Measurements from ENCODE around the gene TUSC2. TPM values are rescaled to one million over a fixed set of nuclear protein-coding genes. Genes with fewer than 3 reads are reported as not detected.

The TUSC2 gene
- total and polyA plus RNA-seq, 2 of the 13 experiments (the other 11 are each of a cell fraction or from before 2014, with no cell fraction given) = 36.7 to 39.1 TPM

DNA sequence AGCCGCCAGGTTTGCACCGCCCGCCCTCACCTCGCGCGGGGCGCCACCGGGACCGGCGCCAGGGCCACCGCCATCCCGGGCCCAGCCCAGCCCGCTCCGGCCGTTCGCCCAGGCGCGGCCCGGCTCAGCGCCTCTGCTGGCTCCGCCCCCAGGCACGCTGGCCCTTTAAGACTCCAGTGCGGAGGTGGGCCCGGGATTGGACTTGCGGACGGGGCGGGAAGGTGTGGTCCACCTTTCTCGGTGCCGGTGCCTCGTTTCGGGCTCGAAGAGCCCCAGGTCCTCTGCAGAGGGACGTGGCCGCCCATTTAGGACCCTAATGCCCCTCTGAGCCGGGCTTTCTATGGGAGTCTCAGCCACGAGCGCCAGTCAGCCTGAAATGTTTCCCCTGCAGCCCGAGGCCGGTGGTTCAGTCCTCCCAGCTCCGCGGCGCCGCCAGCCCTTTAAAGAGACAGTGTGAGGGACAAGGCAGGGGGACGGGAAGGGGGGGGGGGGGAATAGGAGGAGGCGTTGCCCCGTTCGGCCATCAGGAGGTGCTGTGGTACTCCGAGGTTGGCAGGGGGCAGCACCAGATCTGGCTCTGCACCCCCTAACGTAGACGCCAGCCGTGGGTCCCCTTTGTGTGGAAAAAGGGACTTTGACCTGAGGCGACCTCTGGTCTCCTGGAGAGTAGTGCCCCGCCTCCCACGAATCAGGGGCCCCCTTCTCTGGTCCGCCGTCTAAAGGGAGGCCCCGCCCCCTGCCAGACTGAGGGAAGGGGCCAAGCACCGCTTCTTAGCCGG, 6.5 kb downstream of the TUSC2 start (continued):
- TF ChIP-seq MAZ (IDR thresholded peaks at IDR 0.05; ENCODE audit: borderline replicate concordance, low read depth, low read length) (peak; percentile 86; the same call in 1 of the 2 replicates), MAZ (CRISPR knock-in tag; IDR thresholded peaks at IDR 0.05; ENCODE audit: low read depth) (peak; percentile 41; the same call in 1 of the 2 replicates), ZNF17 (CRISPR knock-in tag; IDR thresholded peaks at IDR 0.05) (no peak), ZBTB7A (CRISPR knock-in tag; IDR thresholded peaks at IDR 0.05) (peak; percentile 61; the same call in 1 of the 2 replicates), HNRNPL (IDR thresholded peaks at IDR 0.05; ENCODE audit: low read depth, low read length) (peak; percentile 87; the same call in 1 of the 2 replicates), RBM22 (optimal IDR thresholded peaks at IDR 0.05; ENCODE audit: low read length) (no peak), MYNN (CRISPR knock-in tag; IDR thresholded peaks at IDR 0.05; ENCODE audit: low read depth) (no peak), RAD51 (IDR thresholded peaks at IDR 0.05; ENCODE audit: borderline replicate concordance) (no peak), GATAD2A (CRISPR knock-in tag; IDR thresholded peaks at IDR 0.05) (peak; percentile 53), FOSL2 (CRISPR knock-in tag; IDR thresholded peaks at IDR 0.05) (no peak; the same call in 1 of the 2 replicates), ZNF850 (CRISPR knock-in tag; conservative IDR thresholded peaks at IDR 0.05) (no peak)
- TF ChIP-seq, protein P1, sequence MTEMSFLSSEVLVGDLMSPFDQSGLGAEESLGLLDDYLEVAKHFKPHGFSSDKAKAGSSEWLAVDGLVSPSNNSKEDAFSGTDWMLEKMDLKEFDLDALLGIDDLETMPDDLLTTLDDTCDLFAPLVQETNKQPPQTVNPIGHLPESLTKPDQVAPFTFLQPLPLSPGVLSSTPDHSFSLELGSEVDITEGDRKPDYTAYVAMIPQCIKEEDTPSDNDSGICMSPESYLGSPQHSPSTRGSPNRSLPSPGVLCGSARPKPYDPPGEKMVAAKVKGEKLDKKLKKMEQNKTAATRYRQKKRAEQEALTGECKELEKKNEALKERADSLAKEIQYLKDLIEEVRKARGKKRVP (CRISPR knock-in tag; IDR thresholded peaks at IDR 0.05) = no peak
- TF ChIP-seq, protein P2, sequence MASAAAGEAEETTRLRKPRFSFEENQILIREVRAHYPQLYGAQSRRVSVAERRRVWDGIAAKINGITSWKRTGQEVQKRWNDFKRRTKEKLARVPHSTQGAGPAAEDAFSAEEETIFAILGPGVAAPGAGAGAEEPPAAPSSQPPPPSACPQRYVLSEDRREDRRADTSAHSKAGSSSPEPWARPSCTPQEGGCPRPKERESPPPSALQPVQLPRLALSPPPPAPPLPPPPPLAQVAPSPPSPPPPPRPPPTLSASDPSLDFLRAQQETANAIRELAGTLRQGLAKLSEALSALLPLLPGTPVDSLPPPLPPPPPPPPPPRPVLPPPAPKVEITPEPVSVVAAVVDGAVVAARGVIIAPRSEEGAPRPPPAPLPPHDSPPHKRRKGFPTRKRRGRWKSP (CRISPR knock-in tag; IDR thresholded peaks at IDR 0.05) = 0 out of 2 replicates have a peak, but pooled peaks have one; percentile 36
- TF ChIP-seq, protein P3, sequence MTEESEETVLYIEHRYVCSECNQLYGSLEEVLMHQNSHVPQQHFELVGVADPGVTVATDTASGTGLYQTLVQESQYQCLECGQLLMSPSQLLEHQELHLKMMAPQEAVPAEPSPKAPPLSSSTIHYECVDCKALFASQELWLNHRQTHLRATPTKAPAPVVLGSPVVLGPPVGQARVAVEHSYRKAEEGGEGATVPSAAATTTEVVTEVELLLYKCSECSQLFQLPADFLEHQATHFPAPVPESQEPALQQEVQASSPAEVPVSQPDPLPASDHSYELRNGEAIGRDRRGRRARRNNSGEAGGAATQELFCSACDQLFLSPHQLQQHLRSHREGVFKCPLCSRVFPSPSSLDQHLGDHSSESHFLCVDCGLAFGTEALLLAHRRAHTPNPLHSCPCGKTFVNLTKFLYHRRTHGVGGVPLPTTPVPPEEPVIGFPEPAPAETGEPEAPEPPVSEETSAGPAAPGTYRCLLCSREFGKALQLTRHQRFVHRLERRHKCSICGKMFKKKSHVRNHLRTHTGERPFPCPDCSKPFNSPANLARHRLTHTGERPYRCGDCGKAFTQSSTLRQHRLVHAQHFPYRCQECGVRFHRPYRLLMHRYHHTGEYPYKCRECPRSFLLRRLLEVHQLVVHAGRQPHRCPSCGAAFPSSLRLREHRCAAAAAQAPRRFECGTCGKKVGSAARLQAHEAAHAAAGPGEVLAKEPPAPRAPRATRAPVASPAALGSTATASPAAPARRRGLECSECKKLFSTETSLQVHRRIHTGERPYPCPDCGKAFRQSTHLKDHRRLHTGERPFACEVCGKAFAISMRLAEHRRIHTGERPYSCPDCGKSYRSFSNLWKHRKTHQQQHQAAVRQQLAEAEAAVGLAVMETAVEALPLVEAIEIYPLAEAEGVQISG (CRISPR knock-in tag; IDR thresholded peaks at IDR 0.05) = peak; percentile 53; the same call in 1 of the 2 replicates
- TF ChIP-seq, protein P4, sequence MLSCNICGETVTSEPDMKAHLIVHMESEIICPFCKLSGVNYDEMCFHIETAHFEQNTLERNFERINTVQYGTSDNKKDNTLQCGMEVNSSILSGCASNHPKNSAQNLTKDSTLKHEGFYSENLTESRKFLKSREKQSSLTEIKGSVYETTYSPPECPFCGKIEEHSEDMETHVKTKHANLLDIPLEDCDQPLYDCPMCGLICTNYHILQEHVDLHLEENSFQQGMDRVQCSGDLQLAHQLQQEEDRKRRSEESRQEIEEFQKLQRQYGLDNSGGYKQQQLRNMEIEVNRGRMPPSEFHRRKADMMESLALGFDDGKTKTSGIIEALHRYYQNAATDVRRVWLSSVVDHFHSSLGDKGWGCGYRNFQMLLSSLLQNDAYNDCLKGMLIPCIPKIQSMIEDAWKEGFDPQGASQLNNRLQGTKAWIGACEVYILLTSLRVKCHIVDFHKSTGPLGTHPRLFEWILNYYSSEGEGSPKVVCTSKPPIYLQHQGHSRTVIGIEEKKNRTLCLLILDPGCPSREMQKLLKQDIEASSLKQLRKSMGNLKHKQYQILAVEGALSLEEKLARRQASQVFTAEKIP (CRISPR knock-in tag; IDR thresholded peaks at IDR 0.05; ENCODE audit: borderline replicate concordance) = no peak
- TF ChIP-seq, protein P5, sequence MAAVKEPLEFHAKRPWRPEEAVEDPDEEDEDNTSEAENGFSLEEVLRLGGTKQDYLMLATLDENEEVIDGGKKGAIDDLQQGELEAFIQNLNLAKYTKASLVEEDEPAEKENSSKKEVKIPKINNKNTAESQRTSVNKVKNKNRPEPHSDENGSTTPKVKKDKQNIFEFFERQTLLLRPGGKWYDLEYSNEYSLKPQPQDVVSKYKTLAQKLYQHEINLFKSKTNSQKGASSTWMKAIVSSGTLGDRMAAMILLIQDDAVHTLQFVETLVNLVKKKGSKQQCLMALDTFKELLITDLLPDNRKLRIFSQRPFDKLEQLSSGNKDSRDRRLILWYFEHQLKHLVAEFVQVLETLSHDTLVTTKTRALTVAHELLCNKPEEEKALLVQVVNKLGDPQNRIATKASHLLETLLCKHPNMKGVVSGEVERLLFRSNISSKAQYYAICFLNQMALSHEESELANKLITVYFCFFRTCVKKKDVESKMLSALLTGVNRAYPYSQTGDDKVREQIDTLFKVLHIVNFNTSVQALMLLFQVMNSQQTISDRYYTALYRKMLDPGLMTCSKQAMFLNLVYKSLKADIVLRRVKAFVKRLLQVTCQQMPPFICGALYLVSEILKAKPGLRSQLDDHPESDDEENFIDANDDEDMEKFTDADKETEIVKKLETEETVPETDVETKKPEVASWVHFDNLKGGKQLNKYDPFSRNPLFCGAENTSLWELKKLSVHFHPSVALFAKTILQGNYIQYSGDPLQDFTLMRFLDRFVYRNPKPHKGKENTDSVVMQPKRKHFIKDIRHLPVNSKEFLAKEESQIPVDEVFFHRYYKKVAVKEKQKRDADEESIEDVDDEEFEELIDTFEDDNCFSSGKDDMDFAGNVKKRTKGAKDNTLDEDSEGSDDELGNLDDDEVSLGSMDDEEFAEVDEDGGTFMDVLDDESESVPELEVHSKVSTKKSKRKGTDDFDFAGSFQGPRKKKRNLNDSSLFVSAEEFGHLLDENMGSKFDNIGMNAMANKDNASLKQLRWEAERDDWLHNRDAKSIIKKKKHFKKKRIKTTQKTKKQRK (IDR thresholded peaks at IDR 0.05; ENCODE audit: low read length) = no peak
- TF ChIP-seq, protein P6, sequence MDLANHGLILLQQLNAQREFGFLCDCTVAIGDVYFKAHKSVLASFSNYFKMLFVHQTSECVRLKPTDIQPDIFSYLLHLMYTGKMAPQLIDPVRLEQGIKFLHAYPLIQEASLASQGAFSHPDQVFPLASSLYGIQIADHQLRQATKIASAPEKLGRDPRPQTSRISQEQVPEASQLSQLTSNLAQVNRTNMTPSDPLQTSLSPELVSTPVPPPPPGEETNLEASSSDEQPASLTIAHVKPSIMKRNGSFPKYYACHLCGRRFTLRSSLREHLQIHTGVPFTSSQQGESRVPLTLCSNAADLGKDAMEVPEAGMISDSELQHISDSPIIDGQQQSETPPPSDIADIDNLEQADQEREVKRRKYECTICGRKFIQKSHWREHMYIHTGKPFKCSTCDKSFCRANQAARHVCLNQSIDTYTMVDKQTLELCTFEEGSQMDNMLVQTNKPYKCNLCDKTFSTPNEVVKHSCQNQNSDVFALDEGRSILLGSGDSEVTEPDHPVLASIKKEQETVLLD (CRISPR knock-in tag; IDR thresholded peaks at IDR 0.05; ENCODE audit: low read depth) = no peak; the same call in 1 of the 2 replicates

All from HepG2 (cell line).